ENCODE results near the gene SEC14L3.

The SEC14L3 gene

GRCh38 chr22:30471616-30472318 lies at the start of gene SEC14L3:
SEC14L3 (minus strand) TSS chr22:30472017; CDS start chr22:30471958, 59 bp downstream.
- no peak for DNase-seq

- DNase-seq: no peak
Observed at GRCh38 chr22:30519842-30520425, 48.1 kb upstream of the SEC14L3 start.

DNA sequence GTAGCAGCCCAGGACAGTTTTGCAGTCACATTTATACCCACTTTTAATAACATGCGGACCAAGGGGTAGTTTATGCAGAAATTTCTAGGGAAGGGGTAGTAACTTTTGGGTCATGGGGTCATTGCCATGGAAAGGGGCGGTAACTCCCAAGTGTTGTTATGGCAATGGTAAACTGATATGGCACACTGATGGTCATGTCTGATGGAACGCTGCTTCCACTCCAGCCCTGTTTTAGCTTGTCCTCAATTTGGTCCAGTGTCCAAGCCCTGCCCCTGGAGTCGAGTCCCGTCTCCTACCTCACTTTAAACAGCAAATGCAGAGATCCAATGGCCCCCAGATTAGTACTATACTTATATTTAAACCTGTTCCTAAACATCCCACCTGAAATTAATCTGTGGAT lies 44.9 kb upstream of the SEC14L3 start:
- DNase-seq: no peak

- DNase-seq: no peak
Observed at GRCh38 chr22:30516273-30516672, 44.5 kb upstream of the SEC14L3 start.

GRCh38 chr22:30514252-30514651 lies 42.4 kb upstream of the SEC14L3 start:
- no peak for DNase-seq

GRCh38 chr22:30513462-30513861 lies 41.6 kb upstream of the SEC14L3 start:
- DNase-seq: no peak

GRCh38 chr22:30511911-30512310 lies 40.1 kb upstream of the SEC14L3 start:
- no peak for DNase-seq

- DNase-seq: no peak
Observed at GRCh38 chr22:30511109-30511508, 39.3 kb upstream of the SEC14L3 start.

DNA sequence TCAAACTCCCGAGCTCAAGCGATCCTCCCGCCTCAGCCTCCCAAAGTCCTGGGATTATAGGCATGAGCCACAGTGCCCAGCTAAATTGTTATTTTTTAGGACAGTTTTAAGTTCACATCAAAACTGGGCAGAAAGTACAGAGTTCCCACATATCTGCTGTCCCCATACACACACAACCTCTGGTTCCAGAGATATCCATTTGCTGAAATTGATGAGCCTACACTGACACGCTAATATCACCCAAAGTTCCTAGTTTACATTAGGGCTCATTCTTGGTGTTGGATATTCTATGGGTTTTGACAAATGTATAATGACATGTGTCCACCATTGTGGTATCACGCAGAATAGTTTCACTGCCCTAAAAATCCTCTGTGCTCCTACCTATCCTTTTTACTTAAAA lies 36.4 kb upstream of the SEC14L3 start:
- no peak for DNase-seq

DNA sequence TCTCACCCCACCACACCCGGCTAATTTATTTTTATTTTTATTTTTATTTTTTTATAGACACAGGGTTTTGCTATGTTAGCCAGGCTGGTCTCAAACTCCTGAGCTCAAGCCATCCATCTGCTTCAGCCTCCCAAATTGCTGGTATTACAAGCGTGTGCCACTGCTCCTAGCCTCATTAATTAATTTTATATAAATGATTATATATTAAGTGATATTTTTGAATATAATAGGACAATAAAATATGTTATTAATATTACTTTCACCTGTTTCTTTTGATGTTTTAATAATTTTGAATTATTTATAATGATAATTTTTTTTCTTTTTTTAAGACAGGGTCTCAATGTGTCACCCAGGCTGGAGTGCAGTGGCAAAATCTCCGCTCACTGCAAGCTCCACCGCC lies 35.9 kb upstream of the SEC14L3 start:
- no peak for DNase-seq

DNA sequence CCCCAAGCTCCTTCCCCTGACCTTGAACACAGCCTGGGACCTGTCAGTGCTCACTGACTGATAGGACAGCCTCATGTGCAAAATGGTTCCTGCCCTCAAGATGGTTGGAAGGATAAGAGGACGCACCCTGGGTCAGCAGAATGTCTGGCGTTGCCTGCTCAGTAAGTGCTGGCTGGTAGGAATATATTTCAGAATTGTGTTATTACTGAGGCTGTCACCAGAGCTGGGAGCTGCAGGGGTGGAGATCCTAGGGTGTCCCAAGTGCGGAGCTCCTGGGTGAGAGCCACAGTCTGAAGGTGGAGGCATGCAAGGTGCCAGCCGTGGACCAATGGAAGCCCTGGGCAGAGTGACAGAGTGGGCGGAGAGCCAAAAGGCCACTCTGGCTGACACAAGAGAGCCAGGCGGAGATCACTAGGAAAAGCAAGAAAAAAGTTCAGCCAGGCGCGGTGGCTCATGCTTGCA lies 34.7 kb upstream of the SEC14L3 start:
- DNase-seq: no peak

- no peak for DNase-seq
Observed at GRCh38 chr22:30503551-30503950, 31.7 kb upstream of the SEC14L3 start.

DNA sequence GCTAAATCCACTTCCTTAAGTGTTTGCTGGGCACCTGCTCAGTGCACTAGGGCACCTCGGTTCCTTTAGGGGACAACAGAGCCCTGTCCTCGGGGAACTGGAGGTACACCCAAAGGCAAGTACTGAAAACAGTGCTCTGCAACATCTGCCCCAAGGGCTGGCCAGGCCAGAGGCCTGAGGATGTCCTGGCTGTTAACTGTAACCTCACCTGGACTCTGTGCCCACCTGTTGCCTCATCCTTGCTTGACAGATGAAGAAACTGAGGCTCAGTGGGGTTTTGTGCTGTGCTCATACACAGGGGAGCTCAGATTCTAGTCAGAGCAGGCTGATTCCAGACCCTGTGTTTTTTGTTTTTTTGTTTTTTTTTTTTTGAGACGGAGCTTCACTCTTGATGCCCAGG lies 31.1 kb upstream of the SEC14L3 start:
- DNase-seq: no peak

GRCh38 chr22:30502153-30502552 lies 30.3 kb upstream of the SEC14L3 start:
- no peak for DNase-seq

DNA sequence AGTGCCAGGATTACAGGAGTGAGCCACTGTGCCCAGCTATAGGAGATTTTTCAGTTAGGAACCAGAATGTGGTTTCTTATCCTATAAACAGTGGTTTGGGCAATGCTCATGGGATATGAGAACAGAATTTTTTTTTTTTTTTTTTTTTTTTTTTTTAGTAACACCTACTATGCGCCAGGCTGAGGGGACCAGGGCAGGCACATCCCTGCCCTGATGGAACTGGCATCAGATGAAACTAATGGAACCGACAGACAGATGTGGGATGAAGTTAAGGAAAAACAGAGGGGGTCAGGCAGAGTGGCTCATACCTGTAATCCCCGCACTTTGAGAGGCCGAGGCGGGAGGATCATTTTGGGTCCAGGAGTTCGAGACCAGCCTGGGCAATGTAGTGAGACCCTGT lies 28.8 kb upstream of the SEC14L3 start:
- no peak for DNase-seq

GRCh38 chr22:30497466-30498150 lies 25.8 kb upstream of the SEC14L3 start:
- DNase-seq: no peak

GRCh38 chr22:30495041-30495784 lies 23.4 kb upstream of the SEC14L3 start:
- no peak for DNase-seq

GRCh38 chr22:30492144-30492543 lies 20.3 kb upstream of the SEC14L3 start:
- DNase-seq: no peak

DNA sequence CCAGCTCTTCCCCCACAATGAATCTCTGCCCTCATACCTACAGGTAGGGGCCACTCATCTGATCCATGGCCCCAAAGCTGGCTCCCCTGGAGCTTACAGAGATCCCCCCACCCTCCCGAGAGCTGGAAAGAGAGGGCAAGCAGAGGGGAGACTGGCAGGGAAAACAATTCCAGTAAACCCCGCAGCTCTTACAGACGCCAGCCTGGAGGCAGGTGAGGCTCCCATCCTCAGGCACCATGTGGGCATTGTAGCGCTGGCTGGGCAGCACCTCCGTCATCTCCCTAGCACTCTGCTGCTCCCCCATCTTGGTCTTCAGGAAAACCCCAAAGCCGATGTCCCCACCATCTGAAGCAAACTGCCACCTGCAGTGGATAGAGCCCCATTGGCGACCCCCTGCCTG lies 19.6 kb upstream of the SEC14L3 start:
- no peak for DNase-seq

DNA sequence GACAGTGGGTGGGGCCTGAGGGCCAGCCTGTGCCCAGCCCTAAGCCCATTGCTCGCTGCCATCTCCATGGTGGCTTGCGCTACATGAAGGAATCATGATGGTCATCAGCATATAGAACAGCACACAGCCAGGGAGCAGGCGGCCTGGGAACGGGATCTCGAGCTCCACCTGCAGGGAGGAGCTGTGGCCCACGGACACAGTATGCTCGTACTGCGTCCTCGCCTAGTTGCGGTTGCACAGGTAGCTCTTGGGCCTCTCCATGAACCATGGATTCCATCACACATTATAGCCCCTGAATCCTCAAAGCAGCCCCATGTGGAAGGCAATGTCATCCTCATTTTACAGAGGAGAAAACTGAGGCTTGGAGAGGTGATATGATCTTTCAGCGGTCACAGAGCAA lies 18.6 kb upstream of the SEC14L3 start:
- no peak for DNase-seq

GRCh38 chr22:30488121-30488520 lies 16.3 kb upstream of the SEC14L3 start:
- no peak for DNase-seq

- DNase-seq: no peak
Observed at GRCh38 chr22:30486661-30487115, 14.9 kb upstream of the SEC14L3 start.

- DNase-seq: no peak
Observed at GRCh38 chr22:30486118-30486517, 14.3 kb upstream of the SEC14L3 start.

Measured in NCI-H1436 treated with DMSO at 0.1 percent for 48 hours (cell line).